ENCODE results near the gene S100Z. TPM values are rescaled to one million over a fixed set of nuclear protein-coding genes. Genes with fewer than 3 reads are reported as not detected.
"Not testable (repeated sequence)": the region's sequence is repeated elsewhere in the genome, so short reads cannot be mapped to it uniquely, and the experiment has no call there.

The S100Z gene
- total RNA-seq, 1 donor from 2014 or later, result not detected

GRCh38 chr5:76874088-76874581 is 24.3 kb downstream of the S100Z start:
- TF ChIP-seq CTCF (IDR thresholded peaks at IDR 0.05; ENCODE audit: insufficient read depth, low read length, poor library complexity, severe bottlenecking), result no peak
- Histone ChIP-seq H3K4me3 (ENCODE audit: low read depth, low read length) (no peak overlapping the region), H3K27me3 (ENCODE audit: control insufficient read depth, insufficient read depth, low read length) (no peaks in the 10 kb centered on the region), H3K36me3 (ENCODE audit: control insufficient read depth, insufficient read depth, low read length) (no peaks in the 10 kb centered on the region)
- DNase-seq (ENCODE audit: low read depth), result no peak

- H3K4me3 ChIP-seq (ENCODE audit: low read depth, low read length), result no peak overlapping the region
- peaks cover 3% of the 10 kb centered on the region for H3K27me3 ChIP-seq (ENCODE audit: control insufficient read depth, insufficient read depth, low read length)
- DNase-seq (ENCODE audit: low read depth), result no peak
- H3K36me3 ChIP-seq (ENCODE audit: control insufficient read depth, insufficient read depth, low read length), result no peaks in the 10 kb centered on the region
- TF ChIP-seq CTCF (IDR thresholded peaks at IDR 0.05; ENCODE audit: insufficient read depth, low read length, poor library complexity, severe bottlenecking), result no peak
Measured at GRCh38 chr5:76888733-76889300, 39.0 kb downstream of the S100Z start.

GRCh38 chr5:76893294-76893693 is 43.5 kb downstream of the S100Z start:
- no peak overlapping the region for H3K4me3 ChIP-seq (ENCODE audit: low read depth, low read length)
- DNase-seq (ENCODE audit: low read depth), result no peak
- H3K27me3 ChIP-seq (ENCODE audit: control insufficient read depth, insufficient read depth, low read length), result peaks cover 3% of the 10 kb centered on the region
- no peaks in the 10 kb centered on the region for H3K36me3 ChIP-seq (ENCODE audit: control insufficient read depth, insufficient read depth, low read length)
- TF ChIP-seq CTCF (IDR thresholded peaks at IDR 0.05; ENCODE audit: insufficient read depth, low read length, poor library complexity, severe bottlenecking), result no peak

- no peak for TF ChIP-seq CTCF (IDR thresholded peaks at IDR 0.05; ENCODE audit: insufficient read depth, low read length, poor library complexity, severe bottlenecking)
- Histone ChIP-seq H3K36me3 (ENCODE audit: control insufficient read depth, insufficient read depth, low read length) (no peaks in the 10 kb centered on the region), H3K27me3 (ENCODE audit: control insufficient read depth, insufficient read depth, low read length) (peaks cover 3% of the 10 kb centered on the region), H3K4me3 (ENCODE audit: low read depth, low read length) (no peak overlapping the region)
- no peak for DNase-seq (ENCODE audit: low read depth)
Measured at GRCh38 chr5:76896196-76896595, 46.4 kb downstream of the S100Z start.

GRCh38 chr5:76901522-76901921 is 51.7 kb downstream of the S100Z start:
- Histone ChIP-seq H3K27me3 (ENCODE audit: control insufficient read depth, insufficient read depth, low read length) (no peaks in the 10 kb centered on the region), H3K36me3 (ENCODE audit: control insufficient read depth, insufficient read depth, low read length) (no peaks in the 10 kb centered on the region), H3K4me3 (ENCODE audit: low read depth, low read length) (no peak overlapping the region)
- no peak for TF ChIP-seq CTCF (IDR thresholded peaks at IDR 0.05; ENCODE audit: insufficient read depth, low read length, poor library complexity, severe bottlenecking)
- DNase-seq (ENCODE audit: low read depth), result no peak

- no peak overlapping the region for H3K4me3 ChIP-seq (ENCODE audit: low read depth, low read length)
- TF ChIP-seq CTCF (IDR thresholded peaks at IDR 0.05; ENCODE audit: insufficient read depth, low read length, poor library complexity, severe bottlenecking), result no peak
- H3K36me3 ChIP-seq (ENCODE audit: control insufficient read depth, insufficient read depth, low read length), result no peaks in the 10 kb centered on the region
- no peak for DNase-seq (ENCODE audit: low read depth)
- H3K27me3 ChIP-seq (ENCODE audit: control insufficient read depth, insufficient read depth, low read length), result no peaks in the 10 kb centered on the region
Measured at GRCh38 chr5:76908166-76908565, 58.4 kb downstream of the S100Z start.

- not testable (repeated sequence) for H3K4me3 ChIP-seq (ENCODE audit: low read depth, low read length); DNase-seq (ENCODE audit: low read depth); H3K27me3 ChIP-seq (ENCODE audit: control insufficient read depth, insufficient read depth, low read length); H3K36me3 ChIP-seq (ENCODE audit: control insufficient read depth, insufficient read depth, low read length)
Measured at GRCh38 chr5:76910344-76910933, 60.6 kb downstream of the S100Z start.

- H3K27me3 ChIP-seq (ENCODE audit: control insufficient read depth, insufficient read depth, low read length); H3K4me3 ChIP-seq (ENCODE audit: low read depth, low read length); H3K36me3 ChIP-seq (ENCODE audit: control insufficient read depth, insufficient read depth, low read length); DNase-seq (ENCODE audit: low read depth): not testable (repeated sequence)
Measured at GRCh38 chr5:76914671-76915070, 64.9 kb downstream of the S100Z start.

Measured in kidney epithelial cell (primary cell).